Activated CD8-positive, alpha-beta memory T cell treated with anti-CD3 and anti-CD28 coated beads, Interleukin-2, amount 50 U/mL, for 24 hours (primary cell): ENCODE data around the gene DHRS11.

Experiments used
- DNase-seq: peaks from one replicate; pipeline ENCODE4 v3.0.0-alpha.2; 2020; ENCODE audit errors: extremely low read depth

Gene DHRS11, protein sequence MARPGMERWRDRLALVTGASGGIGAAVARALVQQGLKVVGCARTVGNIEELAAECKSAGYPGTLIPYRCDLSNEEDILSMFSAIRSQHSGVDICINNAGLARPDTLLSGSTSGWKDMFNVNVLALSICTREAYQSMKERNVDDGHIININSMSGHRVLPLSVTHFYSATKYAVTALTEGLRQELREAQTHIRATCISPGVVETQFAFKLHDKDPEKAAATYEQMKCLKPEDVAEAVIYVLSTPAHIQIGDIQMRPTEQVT

DNA sequence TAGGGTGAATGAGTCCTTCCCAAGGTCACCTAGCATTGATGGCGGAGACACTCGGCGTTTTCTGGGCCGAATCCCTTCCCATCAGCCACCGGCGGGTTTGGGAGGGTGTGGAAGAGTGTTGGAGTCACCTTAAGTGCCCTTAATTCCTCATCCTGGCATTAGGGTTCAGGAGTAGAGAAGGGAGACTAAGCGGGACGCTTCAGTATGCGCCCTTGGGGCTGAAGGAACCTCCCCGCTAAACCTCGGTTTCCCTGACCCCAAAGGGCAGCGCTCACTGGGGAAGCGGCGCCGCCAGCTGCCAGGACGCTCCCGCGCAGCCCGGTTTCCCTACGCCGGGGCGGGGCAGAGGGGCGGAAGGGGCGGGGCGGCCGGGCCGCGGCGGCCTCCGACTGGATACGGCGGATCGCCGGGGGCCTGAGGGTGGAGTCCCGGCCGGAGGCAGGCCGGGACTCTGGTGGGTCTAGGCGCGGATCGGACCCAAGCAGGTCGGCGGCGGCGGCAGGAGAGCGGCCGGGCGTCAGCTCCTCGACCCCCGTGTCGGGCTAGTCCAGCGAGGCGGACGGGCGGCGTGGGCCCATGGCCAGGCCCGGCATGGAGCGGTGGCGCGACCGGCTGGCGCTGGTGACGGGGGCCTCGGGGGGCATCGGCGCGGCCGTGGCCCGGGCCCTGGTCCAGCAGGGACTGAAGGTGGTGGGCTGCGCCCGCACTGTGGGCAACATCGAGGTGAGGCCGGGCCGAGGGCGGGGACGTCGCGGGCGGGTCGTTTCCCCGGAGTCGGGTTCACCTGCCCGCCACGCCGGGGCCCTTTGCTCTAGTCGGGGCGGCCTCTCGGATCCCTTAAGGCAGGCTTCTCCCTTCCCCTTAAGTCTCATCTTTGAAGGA, at the start of gene DHRS11:
Gene DHRS11, plus strand, starts transcription at position 446 of the 882 bp plus-strand sequence. Its CDS starts 131 bp downstream, at position 577.
- peak; percentile 44 for DNase-seq

DNA sequence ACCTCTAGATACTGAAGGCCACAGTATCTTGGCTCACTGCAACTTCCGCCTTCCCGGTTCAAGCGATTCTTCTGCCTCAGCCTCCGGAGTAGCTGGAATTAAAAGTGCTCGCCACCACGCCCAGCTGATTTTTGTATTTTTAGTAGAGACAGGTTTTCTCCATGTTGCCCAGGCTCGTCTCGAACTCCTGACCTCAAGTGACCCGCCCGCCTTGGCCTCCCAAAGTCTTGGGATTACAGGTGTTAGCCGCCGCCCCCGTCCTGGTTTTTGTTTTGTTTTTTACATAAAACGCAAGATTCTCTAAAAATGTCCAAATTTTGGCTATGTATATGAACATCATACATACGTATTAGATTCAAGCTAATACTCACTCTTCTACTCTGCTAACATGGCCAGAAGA, 48.9 kb upstream of the DHRS11 start:
- no peak for DNase-seq

DNA sequence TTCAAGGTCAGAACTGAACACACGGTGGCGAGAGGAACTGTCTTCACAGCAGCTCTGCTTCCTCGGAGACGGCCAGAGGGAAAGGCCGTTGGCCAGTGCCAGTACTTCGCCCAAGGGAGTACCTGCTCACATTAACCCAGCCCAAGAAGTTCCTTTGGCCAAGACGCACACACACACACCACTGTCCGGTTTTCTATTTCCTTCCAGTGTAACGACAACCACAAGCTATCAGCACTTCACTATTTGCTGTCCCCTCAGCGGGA, 47.7 kb upstream of the DHRS11 start:
- DNase-seq, result no peak

DNA sequence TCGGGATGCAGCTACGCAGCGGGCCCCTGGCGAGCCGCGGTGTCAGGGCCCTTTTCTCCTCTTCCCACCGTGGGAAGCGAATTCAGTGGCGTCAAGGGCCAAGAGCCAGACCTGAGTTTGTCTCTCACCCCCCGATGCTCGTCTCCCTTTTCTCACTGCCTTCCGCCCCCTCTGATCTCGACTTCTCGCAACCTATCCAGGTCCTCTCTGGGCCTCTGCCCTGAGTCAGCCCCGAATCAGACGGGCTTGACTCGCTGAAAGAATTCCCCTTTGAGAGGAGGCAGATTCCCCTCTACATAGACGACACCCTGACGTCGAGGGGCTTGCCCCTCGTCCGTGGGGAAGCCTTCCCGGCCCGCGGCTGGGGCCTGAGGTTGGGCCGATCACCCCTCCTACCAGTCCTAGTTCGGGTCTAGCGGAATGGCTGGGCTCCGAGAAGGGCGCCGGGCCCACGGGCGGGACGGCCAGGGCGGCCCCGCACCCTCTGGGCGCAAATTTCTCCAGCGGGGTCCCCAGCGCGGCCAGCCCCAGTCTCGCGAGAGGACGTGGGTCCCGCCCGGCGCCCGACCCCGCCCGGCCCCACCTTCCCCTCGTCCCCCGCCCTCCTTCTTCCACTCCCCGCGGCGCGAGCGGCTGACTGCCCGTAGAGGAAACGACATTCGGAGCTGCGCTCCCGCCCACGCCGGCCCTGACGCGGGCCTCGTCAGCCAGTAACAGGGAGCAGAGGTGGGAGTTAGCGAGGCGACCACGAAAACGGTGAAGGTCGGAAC, 47.2 kb upstream of the DHRS11 start, which contains the start of gene GGNBP2:
Gene GGNBP2, plus strand, starts transcription at position 613 of the 770 bp plus-strand sequence. CDS start 806 bp downstream, outside the sequence.
- peak; percentile 66 for DNase-seq

DNA sequence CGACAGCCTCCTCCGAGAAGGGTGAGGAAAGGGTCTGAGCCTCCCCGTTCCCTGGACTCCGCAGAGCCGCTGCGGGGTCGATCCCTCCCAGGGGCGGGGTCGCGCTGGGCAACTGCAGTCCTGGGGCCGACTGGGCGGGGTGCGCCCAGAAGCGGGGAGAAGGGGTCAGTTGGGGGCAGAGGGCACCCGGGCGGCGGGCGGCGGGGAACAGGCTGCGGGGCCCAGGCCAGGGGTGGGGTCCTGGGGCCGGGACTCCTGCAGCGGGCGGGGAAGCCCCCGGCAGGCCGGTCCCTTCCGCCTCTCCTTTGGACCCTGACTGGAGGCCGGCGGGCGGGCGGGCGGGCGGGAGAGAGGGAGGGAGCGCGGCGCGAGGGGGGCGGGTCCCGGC, 46.6 kb upstream of the DHRS11 start:
- DNase-seq, result no peak

DNA sequence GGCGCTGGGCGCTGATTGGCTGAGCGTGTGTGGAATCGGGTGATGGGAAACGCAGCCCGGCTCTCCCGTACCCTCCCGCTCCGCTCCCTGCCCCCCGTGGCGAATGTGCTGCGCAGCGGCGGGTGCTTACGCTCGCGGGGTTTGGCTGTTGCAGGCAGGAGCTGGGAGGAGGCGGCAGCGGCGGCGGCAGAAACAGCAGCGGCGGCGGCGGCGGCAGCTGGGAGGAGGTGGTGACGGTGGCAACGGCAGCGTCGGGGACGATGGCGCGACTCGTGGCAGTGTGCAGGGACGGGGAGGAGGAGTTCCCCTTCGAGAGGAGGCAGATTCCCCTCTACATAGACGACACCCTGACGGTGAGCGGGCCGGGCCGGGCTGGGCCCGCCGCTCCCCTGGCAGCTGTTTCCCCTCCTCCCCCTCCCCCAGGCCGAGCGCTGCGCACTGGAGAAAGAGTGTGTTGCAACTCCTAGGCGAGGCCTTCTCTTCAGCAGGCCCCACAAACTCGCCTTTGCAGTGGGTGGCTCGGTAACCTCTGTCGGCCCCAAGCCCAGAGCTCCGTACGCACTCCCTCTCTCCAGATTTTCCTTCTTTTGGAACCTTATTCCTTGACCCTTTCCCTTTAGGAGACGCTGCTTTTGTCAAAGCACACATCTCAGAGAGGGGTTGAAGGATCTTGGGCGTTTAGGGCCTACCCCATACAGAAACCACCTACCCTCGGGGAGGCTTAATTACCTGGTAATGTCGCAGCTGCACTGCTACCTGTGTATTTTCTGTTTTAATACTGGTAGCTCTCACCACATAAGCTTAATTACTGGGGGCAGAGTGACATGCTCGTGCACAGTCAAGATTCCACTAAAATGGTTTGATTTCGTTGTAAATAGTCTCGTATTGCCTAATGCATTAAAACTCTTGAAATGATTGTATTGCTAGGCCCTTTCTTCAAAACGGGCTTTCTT, 45.9 kb upstream of the DHRS11 start:
- DNase-seq, result peak; percentile 90

DNA sequence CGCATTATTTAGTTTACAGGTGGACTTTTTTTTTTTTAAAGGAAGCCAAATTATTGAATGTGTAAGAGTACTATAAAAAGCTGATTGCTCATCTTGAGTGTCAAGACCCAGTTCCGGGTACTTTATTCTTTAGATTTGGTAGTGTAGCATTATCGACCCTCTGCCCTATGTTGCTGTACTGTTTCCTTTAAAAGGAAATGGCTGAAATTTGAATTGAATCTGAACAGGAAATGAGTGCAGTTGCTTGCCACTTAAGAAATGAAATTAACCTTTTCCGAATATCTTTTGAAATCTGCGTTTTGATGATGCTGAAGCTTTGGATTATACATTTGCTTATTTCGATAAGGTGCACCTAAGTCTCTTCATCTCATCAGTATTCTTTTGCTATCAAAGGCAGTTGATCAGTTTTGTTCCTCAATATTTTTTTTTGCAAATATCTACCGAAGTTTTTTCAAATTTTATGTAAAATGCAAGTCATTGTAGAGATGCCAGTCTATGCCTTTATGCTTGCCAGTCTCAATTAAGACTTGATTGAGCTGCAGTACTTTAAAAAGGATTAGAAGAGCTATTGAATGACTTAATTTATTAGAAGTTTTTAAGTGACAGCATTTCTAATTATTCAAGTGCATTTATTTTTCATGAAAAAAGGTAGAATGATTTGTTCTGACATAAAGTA, 45.1 kb upstream of the DHRS11 start:
- DNase-seq, result no peak

DNA sequence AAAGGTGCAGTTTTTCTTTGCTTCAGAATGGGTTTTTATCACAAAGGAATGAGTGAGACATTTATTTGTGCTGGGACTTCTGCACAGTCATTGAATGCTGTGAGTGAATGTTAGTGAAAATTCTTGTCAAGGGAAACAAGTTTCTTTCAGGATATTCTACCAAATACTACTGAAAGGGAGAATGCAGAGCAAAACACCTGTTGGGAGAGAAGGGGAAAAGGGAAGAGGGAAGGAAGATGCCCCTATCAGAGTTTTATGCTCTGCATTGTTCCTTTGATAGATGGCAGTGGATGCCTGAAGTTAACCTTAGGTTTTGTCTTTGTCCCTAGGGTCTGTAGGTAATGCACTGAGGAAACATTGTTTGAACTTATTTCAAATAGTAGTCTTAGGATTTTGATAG, 43.9 kb upstream of the DHRS11 start:
- no peak for DNase-seq

DNA sequence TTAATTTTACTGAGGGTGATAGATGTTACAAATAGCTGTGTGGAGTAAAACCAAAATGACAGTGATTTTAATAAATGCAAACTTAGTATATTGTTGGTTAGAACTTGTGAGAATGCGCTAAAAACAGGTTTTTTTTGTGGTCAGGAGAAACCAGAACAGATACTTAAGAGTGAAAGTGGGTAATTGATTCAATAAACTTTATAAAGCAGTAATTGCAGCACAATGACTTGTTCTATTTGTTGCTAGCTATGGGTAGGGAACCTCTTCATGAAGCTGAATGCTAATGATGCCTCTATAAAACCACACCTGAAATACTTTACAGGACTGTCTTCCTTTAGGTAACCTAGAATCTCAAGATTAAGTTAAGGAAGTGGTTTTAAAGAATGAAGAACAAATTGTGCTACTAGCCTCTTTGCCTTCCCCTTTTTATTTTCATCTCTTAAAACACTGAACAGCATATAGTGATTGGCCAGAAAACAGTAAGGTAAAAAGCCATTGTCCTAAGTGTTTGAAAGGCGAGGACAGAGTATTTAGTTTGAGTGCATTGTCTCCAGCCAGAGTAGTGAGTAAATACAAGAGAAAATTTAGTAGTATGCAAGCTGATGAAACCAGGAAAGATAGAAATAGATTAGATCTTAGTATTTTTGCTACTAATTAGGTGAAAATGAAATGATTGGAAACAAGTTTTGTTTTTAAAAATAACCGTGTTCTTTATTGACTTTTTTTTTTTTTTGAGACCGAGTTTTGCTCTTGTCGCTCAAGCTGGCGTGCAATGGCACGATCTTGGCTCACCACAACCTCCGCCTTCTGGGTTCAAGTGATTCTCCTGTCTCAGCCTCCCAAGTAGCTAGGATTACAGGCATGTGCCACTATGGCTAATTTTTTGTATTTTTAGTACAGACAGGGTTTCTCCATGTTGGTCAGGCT, 40.9 kb upstream of the DHRS11 start:
- no peak for DNase-seq

DNA sequence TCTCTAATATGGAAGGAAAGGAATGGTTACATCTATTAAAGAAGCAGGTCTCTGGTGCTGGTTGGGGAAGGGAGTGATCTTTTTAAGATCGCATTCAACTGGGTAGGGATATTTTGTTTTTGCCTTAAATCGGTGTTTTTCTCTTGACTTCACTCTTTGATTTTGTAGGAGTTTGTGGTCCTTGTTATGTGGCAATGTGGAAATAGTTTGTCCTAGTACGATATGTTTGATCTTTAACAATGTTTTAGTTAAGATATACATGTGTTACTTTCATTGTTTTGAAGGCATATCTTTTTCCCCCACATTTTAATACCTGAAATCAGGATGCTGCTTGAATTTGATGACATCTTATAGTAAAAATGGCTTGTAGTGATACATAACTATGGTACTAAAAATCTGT, 38.2 kb upstream of the DHRS11 start:
- DNase-seq, result no peak

DNA sequence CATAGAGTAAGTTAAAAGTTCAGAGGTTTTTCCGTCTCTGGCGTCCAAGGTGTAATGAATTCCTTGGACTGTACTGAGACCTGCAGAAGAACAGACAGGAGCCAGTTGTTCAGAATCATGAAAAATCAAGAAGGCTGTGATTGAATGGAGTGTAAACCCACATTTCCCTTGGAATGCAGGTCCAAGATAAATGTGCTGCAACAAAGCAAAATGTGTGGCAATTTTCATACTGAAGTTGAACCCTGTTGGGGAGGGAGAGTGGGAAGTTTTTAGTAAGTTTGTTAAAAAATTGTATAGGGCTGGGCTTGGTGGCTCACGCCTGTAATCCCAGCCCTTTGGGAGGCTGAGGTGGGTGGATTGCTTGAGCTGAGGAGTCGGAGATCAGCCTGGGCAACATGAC, 25.6 kb upstream of the DHRS11 start:
- no peak for DNase-seq

DNA sequence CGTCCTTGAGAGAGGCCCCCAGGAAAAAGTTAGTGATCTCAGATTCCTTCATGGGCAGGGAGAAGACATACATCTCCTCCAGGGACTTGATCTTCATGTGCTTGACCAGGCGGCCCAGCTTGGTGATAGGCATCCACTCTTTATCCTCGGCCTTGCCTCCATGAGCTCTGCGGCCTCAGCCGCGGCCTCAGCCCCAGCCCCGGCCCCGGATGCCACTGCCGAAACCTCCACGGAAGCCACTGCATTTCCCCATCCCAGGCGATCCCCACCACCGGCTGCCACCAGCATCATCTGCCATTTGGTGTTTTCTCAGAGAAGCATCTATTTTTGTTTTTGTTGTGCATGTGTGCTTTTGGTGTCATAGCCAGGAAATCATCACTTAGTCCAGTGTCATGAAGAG, 16.7 kb upstream of the DHRS11 start:
- DNase-seq, result no peak

DNA sequence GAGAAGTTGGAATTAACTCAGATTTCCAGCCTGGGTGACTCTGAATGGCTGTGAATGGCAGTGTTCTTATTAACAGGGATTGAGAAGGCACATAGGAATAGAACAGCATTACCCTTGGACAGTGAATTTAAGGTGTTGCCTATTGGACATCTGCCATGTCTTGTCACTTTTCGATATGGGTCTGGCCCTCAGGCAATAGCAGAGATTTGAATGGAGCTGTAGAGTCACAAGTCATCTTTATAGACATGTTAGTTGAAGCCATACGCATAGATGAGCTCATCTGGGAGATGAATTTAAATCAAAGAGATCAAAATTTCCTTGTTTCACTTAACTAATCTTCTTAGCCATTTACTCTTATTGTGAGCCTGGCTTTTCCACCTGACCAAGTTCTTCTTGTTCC, 14.9 kb upstream of the DHRS11 start:
- no peak for DNase-seq

DNA sequence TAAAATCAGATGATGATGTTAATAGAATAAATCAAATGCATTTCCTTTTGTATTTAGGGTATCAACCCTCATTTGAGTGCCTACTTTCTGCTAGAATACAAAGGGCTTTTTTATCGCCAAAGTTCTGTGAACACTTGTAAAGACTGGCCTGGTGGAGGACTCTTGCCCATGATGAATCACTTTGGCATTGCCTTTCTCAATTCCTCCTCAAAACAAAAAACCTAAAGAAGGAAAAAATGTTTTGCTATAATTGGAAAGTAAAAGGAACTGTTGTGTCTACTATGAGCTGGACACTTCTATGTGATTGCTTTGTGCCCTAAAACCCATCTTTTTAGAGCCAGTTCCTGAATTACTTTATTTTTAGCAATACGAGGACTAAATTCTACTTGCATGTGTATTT, 13.0 kb upstream of the DHRS11 start:
- no peak for DNase-seq

DNA sequence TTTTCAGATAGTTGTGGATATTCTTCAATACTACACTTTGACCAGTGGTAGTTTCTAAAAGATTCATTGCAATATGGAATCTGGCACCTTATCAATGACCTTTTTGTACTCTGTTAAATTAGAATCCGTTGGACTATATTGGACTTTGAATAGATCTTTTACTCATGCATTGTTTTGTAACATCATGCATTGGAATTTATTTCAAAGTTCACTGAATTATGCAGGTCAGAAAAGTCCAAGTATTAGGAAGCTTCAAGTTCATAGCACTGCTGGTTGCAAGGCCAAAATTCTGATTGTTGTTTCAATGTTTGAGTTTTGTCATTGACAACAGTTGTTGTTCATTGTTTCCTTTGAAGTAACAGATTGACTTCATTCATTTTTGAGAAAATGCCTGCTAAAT, 7.9 kb upstream of the DHRS11 start:
- DNase-seq, result no peak

DNA sequence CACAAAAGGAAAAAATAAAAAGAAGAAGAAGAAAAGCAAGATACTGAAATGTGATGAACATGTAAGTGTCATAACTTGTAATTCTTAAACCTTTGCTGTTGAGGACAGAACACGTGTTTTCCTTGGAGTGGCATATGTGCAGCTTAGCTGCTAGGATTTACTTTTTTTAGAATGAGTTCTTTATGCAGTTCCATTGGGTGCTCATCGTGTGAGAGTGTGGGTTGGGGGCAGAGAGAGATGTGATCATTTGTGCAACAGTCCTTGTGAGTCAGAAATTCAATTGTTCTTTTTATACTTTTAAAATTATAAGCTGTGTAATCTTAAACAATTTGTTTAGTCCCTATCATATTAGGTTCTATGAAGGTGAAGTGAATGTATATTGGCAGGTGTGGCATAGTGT, 5.5 kb upstream of the DHRS11 start:
- no peak for DNase-seq

DNA sequence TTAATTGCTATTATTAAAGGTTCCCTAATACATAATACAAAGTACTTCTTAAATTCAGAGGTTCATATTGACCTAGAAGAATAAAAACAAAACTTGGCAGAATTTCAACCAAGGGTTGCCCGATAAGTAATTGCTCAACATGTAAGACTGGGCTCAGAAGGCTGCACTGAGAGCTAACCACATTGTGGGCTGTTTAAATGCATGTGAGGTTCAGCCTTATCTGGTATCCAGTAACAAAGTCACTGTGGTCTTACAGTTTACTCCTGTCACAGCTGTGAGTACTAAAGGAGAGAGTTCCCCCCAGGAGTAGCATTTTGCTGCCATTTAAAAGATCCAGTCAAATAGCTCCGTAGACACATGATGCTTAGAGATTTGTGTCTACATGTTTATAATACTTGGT, 1.6 kb upstream of the DHRS11 start:
- no peak for DNase-seq

DNA sequence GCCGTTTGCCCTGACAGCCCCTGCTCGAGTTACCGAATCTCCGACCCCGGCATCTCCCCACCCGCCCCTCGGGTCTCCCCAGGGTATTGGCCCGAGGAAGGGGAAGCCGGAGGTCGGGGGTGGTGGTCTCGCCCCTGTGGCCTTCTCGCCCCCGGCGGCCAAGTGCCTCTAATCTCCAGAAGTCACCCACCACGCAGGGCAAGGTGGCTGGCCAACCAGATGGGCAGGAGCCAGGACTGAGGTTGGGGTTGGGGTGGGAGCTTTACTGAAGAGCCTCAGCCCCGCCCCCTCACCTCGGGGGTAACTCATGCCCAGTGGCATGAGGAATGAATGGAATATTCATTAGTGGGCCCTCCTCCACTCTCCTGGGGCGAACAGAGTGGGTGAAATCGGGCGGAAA, 637 bp downstream of the DHRS11 start:
- DNase-seq, result no peak

DNA sequence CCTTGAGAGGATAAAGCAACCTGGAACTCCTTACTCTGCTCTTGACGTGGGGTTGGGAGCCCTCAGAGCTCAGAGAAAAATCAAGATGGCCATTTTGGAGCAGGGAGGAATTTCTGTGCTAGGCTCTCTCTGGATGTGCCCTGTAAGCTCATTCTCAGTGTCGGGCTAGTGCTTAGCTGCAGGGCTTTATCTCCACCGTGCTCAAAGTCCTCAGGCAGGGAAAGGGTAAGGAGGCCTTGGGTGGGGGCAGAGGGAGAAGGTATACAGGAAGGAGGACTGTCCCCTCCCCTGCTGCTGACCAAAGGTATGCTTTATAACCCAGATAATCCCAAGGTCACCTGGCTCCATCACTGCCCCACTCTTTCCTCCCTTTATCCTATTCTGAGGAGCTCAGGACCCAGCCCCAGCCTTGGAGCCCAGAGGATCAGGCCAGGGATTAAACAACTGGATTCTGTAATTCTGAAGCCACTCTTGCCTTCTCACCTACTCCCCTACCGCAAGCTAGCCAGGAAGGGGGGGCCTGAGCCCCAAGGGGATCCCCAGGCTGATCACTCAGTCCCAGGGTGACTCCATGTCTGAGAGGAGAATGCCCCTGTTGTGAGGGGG, 1.1 kb downstream of the DHRS11 start:
- DNase-seq, result no peak
